ENCODE data around the gene CAPRIN2.

GRCh38 chr12:30797689-30798088 lies 42.9 kb upstream of the CAPRIN2 start:
- TF ChIP-seq CTCF (IDR thresholded peaks at IDR 0.05; ENCODE audit: low read depth, low read length) (no peak), POLR2A (IDR thresholded peaks at IDR 0.05; ENCODE audit: extremely low read depth, insufficient read length) (no peak), MYC (IDR thresholded peaks at IDR 0.05; ENCODE audit: low read depth, low read length) (no peak), MAX (IDR thresholded peaks at IDR 0.05; ENCODE audit: low read depth, low read length) (no peak)
